K562 (cell line): ENCODE results near the gene ENTPD3. TPM values are rescaled to one million over a fixed set of nuclear protein-coding genes. Genes with fewer than 3 reads are reported as not detected.

Experiments used
- CXXC5 ChIP-seq: fragments of 250-450 bp; sonication (Bioruptor Pico); IDR thresholded peaks from 2 replicates; pipeline ENCODE4 v1.8.0; 2022; ENCODE audit warnings: inconsistent platforms, mild to moderate bottlenecking, moderate library complexity
- E2F6 ChIP-seq, 2 experiments: IDR thresholded peaks; 2 replicates each; pipeline ENCODE4 v1.6.1; 2011; ENCODE audit warnings: borderline replicate concordance in 1 of 2, control low read depth in 1 of 2, low read depth in 1 of 2, low read length in 1 of 2, mild to moderate bottlenecking in 1 of 2, mixed read lengths in 1 of 2, moderate library complexity in 1 of 2; ENCODE audit not compliant: insufficient read depth in 1 of 2, insufficient read length in 1 of 2, poor library complexity in 1 of 2, severe bottlenecking in 1 of 2; ENCODE audit errors: extremely low read depth in 1 of 2
- FOXA3 ChIP-seq, 2 experiments: fragments of 450-650 bp in 1 of 2; sonication (generic) in 1 of 2; formaldehyde crosslinking; IDR thresholded peaks in 1 of 2; conservative IDR thresholded peaks in 1 of 2; 2 replicates each; pipeline versions ENCODE4 v1.4.0 to v1.8.0; 2020 to 2022; ENCODE audit warnings: mild to moderate bottlenecking in 2 of 2, missing genetic modification reagents in 1 of 2
- HMGN3 ChIP-seq: IDR thresholded peaks from 2 replicates; pipeline ENCODE4 v1.6.1; 2011; ENCODE audit warnings: borderline replicate concordance, low read depth, mild to moderate bottlenecking, mixed read lengths, low read length; ENCODE audit not compliant: insufficient read length; ENCODE audit errors: extremely low read depth
- KLF16 ChIP-seq: IDR thresholded peaks from 2 replicates; pipeline ENCODE4 v1.6.1; 2016; ENCODE audit warnings: antibody characterized with exemption
- L3MBTL2 ChIP-seq: fragments of 450-650 bp; IDR thresholded peaks from 2 replicates; pipeline ENCODE4 v1.6.1; 2016; ENCODE audit warnings: mild to moderate bottlenecking, moderate library complexity
- THAP12 ChIP-seq: fragments of 250-450 bp; sonication (Bioruptor Pico); IDR thresholded peaks from 2 replicates; pipeline ENCODE4 v1.9.0; 2021; ENCODE audit warnings: mild to moderate bottlenecking, inconsistent platforms
- TOE1 ChIP-seq, 2 experiments: fragments of 450-650 bp in 1 of 2; sonication (generic) in 1 of 2; formaldehyde crosslinking in 1 of 2; IDR thresholded peaks; 2 replicates each; pipeline versions ENCODE4 v1.7.1 to v1.8.0; 2016 to 2022; ENCODE audit warnings: borderline replicate concordance in 2 of 2, mild to moderate bottlenecking in 2 of 2, antibody characterized with exemption in 1 of 2, inconsistent platforms in 1 of 2, low read depth in 1 of 2, missing genetic modification reagents in 1 of 2, moderate library complexity in 1 of 2
- ZSCAN29 ChIP-seq: fragments of 450-650 bp; IDR thresholded peaks from 2 replicates; pipeline ENCODE4 v1.6.1; 2017
- polyA plus RNA-seq, 8 experiments: library from polyadenylated mRNA; depleted of rRNA in 4 of 8; stranded (reverse) in 5 of 8; unstranded in 3 of 8; fragments of >200 nt; fragmentation: Nextera tagmentation in 2 of 8; fragmentation: Illumina TruSeq in 1 of 8; extraction: Ambion mirVana in 2 of 8; extraction: Trizol in 1 of 8; gene quantifications; 2 replicates each; pipeline versions ENCODE4 v1.2.1 to v1.2.3, GENCODE V29; 2011 to 2014; ENCODE audit warnings: inconsistent platforms in 1 of 8, missing spikeins in 1 of 8
- total RNA-seq, 7 experiments: library from RNA; depleted of rRNA in 6 of 7; stranded (reverse); fragments of >200 nt in 6 of 7; fragmentation: Illumina TruSeq in 2 of 7; extraction: Trizol in 2 of 7; gene quantifications; 2 replicates each; pipeline versions ENCODE4 v1.2.1 to v1.2.3, GENCODE V29; 2011 to 2021; ENCODE audit warnings: low replicate concordance in 1 of 7
- TF ChIP-seq, protein P1 (sequence below): sonication (generic); formaldehyde crosslinking; IDR thresholded peaks from 2 replicates; pipeline ENCODE4 v1.8.0; 2022; ENCODE audit warnings: mild to moderate bottlenecking, missing genetic modification reagents
- TF ChIP-seq, protein P2 (sequence below): sonication (generic); formaldehyde crosslinking; IDR thresholded peaks from 2 replicates; pipeline ENCODE4 v1.8.1; 2023; ENCODE audit warnings: mild to moderate bottlenecking, missing genetic modification reagents

The ENTPD3 gene
- total and polyA plus RNA-seq, 9 of the 15 experiments (the other 6 are each of a cell fraction or from before 2014, with no cell fraction given), result 0.23 to 2.1 (median 0.58) TPM

- TF ChIP-seq TOE1 (IDR thresholded peaks at IDR 0.05; ENCODE audit: borderline replicate concordance) (no peak), TOE1 (CRISPR knock-in tag; IDR thresholded peaks at IDR 0.05; ENCODE audit: borderline replicate concordance, low read depth) (no peak), THAP12 (0 out of 2 replicates have a peak, but pooled peaks have one; percentile 33), FOXA3 (CRISPR knock-in tag; conservative IDR thresholded peaks at IDR 0.05 in 1 of 2, IDR thresholded peaks at IDR 0.05 in 1 of 2) (peak in 1 of 2 experiments; percentile 41; a peak in 1 of 4 replicates), ZSCAN29 (no peak), CXXC5 (CRISPR knock-in tag) (peak; percentile 61), HMGN3 (peak; percentile 44), L3MBTL2 (peak; percentile 40; the same call in 1 of the 2 replicates), KLF16 (no peak), E2F6 (IDR thresholded peaks at IDR 0.05; ENCODE audit: borderline replicate concordance in 1 of 2, extremely low read depth in 1 of 2, insufficient read depth in 1 of 2, insufficient read length in 1 of 2, low read depth in 1 of 2, low read length in 1 of 2, poor library complexity in 1 of 2, severe bottlenecking in 1 of 2) (peak in 1 of 2 experiments; percentile 44)
- TF ChIP-seq, protein P1, sequence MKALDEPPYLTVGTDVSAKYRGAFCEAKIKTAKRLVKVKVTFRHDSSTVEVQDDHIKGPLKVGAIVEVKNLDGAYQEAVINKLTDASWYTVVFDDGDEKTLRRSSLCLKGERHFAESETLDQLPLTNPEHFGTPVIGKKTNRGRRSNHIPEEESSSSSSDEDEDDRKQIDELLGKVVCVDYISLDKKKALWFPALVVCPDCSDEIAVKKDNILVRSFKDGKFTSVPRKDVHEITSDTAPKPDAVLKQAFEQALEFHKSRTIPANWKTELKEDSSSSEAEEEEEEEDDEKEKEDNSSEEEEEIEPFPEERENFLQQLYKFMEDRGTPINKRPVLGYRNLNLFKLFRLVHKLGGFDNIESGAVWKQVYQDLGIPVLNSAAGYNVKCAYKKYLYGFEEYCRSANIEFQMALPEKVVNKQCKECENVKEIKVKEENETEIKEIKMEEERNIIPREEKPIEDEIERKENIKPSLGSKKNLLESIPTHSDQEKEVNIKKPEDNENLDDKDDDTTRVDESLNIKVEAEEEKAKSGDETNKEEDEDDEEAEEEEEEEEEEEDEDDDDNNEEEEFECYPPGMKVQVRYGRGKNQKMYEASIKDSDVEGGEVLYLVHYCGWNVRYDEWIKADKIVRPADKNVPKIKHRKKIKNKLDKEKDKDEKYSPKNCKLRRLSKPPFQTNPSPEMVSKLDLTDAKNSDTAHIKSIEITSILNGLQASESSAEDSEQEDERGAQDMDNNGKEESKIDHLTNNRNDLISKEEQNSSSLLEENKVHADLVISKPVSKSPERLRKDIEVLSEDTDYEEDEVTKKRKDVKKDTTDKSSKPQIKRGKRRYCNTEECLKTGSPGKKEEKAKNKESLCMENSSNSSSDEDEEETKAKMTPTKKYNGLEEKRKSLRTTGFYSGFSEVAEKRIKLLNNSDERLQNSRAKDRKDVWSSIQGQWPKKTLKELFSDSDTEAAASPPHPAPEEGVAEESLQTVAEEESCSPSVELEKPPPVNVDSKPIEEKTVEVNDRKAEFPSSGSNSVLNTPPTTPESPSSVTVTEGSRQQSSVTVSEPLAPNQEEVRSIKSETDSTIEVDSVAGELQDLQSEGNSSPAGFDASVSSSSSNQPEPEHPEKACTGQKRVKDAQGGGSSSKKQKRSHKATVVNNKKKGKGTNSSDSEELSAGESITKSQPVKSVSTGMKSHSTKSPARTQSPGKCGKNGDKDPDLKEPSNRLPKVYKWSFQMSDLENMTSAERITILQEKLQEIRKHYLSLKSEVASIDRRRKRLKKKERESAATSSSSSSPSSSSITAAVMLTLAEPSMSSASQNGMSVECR (CRISPR knock-in tag), result no peak
- TF ChIP-seq, protein P2, sequence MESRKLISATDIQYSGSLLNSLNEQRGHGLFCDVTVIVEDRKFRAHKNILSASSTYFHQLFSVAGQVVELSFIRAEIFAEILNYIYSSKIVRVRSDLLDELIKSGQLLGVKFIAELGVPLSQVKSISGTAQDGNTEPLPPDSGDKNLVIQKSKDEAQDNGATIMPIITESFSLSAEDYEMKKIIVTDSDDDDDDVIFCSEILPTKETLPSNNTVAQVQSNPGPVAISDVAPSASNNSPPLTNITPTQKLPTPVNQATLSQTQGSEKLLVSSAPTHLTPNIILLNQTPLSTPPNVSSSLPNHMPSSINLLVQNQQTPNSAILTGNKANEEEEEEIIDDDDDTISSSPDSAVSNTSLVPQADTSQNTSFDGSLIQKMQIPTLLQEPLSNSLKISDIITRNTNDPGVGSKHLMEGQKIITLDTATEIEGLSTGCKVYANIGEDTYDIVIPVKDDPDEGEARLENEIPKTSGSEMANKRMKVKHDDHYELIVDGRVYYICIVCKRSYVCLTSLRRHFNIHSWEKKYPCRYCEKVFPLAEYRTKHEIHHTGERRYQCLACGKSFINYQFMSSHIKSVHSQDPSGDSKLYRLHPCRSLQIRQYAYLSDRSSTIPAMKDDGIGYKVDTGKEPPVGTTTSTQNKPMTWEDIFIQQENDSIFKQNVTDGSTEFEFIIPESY (CRISPR knock-in tag), result 0 out of 2 replicates have a peak, but pooled peaks have one; percentile 32
Measured at GRCh38 chr3:40387001-40387894, at the start of gene ENTPD3 (continued).
